Effector memory CD4-positive, alpha-beta T cell (primary cell): ENCODE measurements around the gene TRAPPC6A.
A peak's percentile ranks its signal among the peaks of the same experiment; 100 is the strongest.

ENCODE experiments used
- DNase-seq, 3 donors: peaks; one replicate each; pipeline ENCODE4 v3.0.0-alpha.2; 2020
- H3K27ac ChIP-seq: 2 replicates; pipeline ENCODE4 v1.7.0; 2013; ENCODE audit warnings: mild to moderate bottlenecking, low read length, moderate library complexity; ENCODE audit not compliant: insufficient read depth, poor library complexity, severe bottlenecking
- H3K27me3 ChIP-seq: replicated peaks from 2 replicates; pipeline ENCODE4 v1.7.0; 2013; ENCODE audit warnings: mild to moderate bottlenecking, low read length; ENCODE audit not compliant: insufficient read depth, control insufficient read depth, poor library complexity, severe bottlenecking
- H3K36me3 ChIP-seq: 2 replicates; pipeline ENCODE4 v1.7.0; 2013; ENCODE audit warnings: mild to moderate bottlenecking, low read length, moderate library complexity; ENCODE audit not compliant: control insufficient read depth, insufficient read depth
- H3K4me1 ChIP-seq: 2 replicates; pipeline ENCODE4 v1.7.0; 2013; ENCODE audit warnings: low read length, mild to moderate bottlenecking; ENCODE audit not compliant: control insufficient read depth, insufficient read depth, poor library complexity, severe bottlenecking
- H3K4me3 ChIP-seq: 2 replicates; pipeline ENCODE4 v1.7.0; 2013; ENCODE audit warnings: low read length, low read depth, mild to moderate bottlenecking; ENCODE audit not compliant: insufficient read depth, poor library complexity, severe bottlenecking
- H3K9me3 ChIP-seq: 2 replicates; pipeline ENCODE4 v1.7.0; 2013; ENCODE audit warnings: mild to moderate bottlenecking, low read length, moderate library complexity; ENCODE audit not compliant: control insufficient read depth

TRAPPC6A gene

GRCh38 chr19:45164577-45165335 is 13.3 kb downstream of the TRAPPC6A start:
- H3K4me3 ChIP-seq, result peak overlapping the region; percentile 6
- no peaks in the 10 kb centered on the region for H3K27me3 ChIP-seq
- DNase-seq, result peak; percentile 44 to 51 (median 47)
- no peaks in the 10 kb centered on the region for H3K36me3 ChIP-seq
- H3K9me3 ChIP-seq, result no peaks in the 10 kb centered on the region
- peak overlapping the region; percentile 68 for H3K27ac ChIP-seq
- H3K4me1 ChIP-seq, result peaks cover 28% of the 10 kb centered on the region

GRCh38 chr19:45163751-45164460 is 14.1 kb downstream of the TRAPPC6A start:
- no peak overlapping the region for H3K4me3 ChIP-seq
- H3K36me3 ChIP-seq, result no peaks in the 10 kb centered on the region
- no peak for DNase-seq
- no peaks in the 10 kb centered on the region for H3K27me3 ChIP-seq
- H3K27ac ChIP-seq, result peak overlapping the region; percentile 68
- H3K9me3 ChIP-seq, result no peaks in the 10 kb centered on the region
- H3K4me1 ChIP-seq, result peaks cover 24% of the 10 kb centered on the region

GRCh38 chr19:45163156-45163555 is 14.9 kb downstream of the TRAPPC6A start:
- Histone ChIP-seq H3K9me3 (no peaks in the 10 kb centered on the region), H3K4me3 (no peak overlapping the region), H3K27me3 (no peaks in the 10 kb centered on the region), H3K4me1 (peaks cover 21% of the 10 kb centered on the region), H3K27ac (no peak overlapping the region), H3K36me3 (no peaks in the 10 kb centered on the region)
- DNase-seq, result no peak

- Histone ChIP-seq H3K9me3 (no peaks in the 10 kb centered on the region), H3K4me3 (no peak overlapping the region), H3K27ac (no peak overlapping the region), H3K4me1 (peaks cover 21% of the 10 kb centered on the region), H3K36me3 (no peaks in the 10 kb centered on the region), H3K27me3 (no peaks in the 10 kb centered on the region)
- no peak for DNase-seq
These were observed 15.4 kb downstream of the TRAPPC6A start for GRCh38 chr19:45162608-45163143.

- peaks cover 21% of the 10 kb centered on the region for H3K4me1 ChIP-seq
- no peaks in the 10 kb centered on the region for H3K36me3 ChIP-seq
- H3K27ac ChIP-seq, result no peak overlapping the region
- no peak overlapping the region for H3K4me3 ChIP-seq
- no peaks in the 10 kb centered on the region for H3K9me3 ChIP-seq
- no peak for DNase-seq
- no peaks in the 10 kb centered on the region for H3K27me3 ChIP-seq
These were observed 16.1 kb downstream of the TRAPPC6A start for GRCh38 chr19:45161738-45162607.

GRCh38 chr19:45160870-45161737 is 16.9 kb downstream of the TRAPPC6A start, which contains the start of gene NKPD1:
NKPD1 (minus strand) TSS chr19:45160982; CDS start chr19:45160150, 832 bp downstream.
- Histone ChIP-seq H3K36me3 (no peaks in the 10 kb centered on the region), H3K9me3 (no peaks in the 10 kb centered on the region), H3K27me3 (no peaks in the 10 kb centered on the region), H3K4me3 (no peak within 1 kb of the TSS), H3K27ac (no peak within 1 kb of the TSS), H3K4me1 (peaks cover 21% of the 10 kb centered on the region)
- DNase-seq, result no peak

- Histone ChIP-seq H3K4me1 (peaks cover 15% of the 10 kb centered on the region), H3K4me3 (no peak overlapping the region), H3K27me3 (no peaks in the 10 kb centered on the region), H3K9me3 (no peaks in the 10 kb centered on the region), H3K27ac (no peak overlapping the region), H3K36me3 (no peaks in the 10 kb centered on the region)
- no peak for DNase-seq
These were observed 18.1 kb downstream of the TRAPPC6A start for GRCh38 chr19:45159971-45160324.

GRCh38 chr19:45159210-45159970 is 18.6 kb downstream of the TRAPPC6A start:
- DNase-seq, result no peak
- peaks cover 9% of the 10 kb centered on the region for H3K4me1 ChIP-seq
- H3K4me3 ChIP-seq, result no peak overlapping the region
- H3K27me3 ChIP-seq, result no peaks in the 10 kb centered on the region
- no peaks in the 10 kb centered on the region for H3K9me3 ChIP-seq
- H3K36me3 ChIP-seq, result no peaks in the 10 kb centered on the region
- no peak overlapping the region for H3K27ac ChIP-seq
